NCI-H1930 (cell line): ENCODE results near the gene OR2T3.
"Not testable (repeated sequence)": the region's sequence is repeated elsewhere in the genome, so short reads cannot be mapped to it uniquely, and the experiment has no call there.

Experiments
- DNase-seq, 2 experiments: peaks; one replicate each; lab custom pipeline; 2025; lab: John Stamatoyannopoulos, UW

Gene OR2T3, protein sequence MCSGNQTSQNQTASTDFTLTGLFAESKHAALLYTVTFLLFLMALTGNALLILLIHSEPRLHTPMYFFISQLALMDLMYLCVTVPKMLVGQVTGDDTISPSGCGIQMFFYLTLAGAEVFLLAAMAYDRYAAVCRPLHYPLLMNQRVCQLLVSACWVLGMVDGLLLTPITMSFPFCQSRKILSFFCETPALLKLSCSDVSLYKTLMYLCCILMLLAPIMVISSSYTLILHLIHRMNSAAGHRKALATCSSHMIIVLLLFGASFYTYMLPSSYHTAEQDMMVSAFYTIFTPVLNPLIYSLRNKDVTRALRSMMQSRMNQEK

GRCh38 chr1:248473051-248473450 lies at the start of gene OR2T3:
TSS of gene OR2T3 (plus strand) at chr1:248473351. CDS start at chr1:248473351, 0 bp downstream.
- DNase-seq: not testable (repeated sequence)

DNA sequence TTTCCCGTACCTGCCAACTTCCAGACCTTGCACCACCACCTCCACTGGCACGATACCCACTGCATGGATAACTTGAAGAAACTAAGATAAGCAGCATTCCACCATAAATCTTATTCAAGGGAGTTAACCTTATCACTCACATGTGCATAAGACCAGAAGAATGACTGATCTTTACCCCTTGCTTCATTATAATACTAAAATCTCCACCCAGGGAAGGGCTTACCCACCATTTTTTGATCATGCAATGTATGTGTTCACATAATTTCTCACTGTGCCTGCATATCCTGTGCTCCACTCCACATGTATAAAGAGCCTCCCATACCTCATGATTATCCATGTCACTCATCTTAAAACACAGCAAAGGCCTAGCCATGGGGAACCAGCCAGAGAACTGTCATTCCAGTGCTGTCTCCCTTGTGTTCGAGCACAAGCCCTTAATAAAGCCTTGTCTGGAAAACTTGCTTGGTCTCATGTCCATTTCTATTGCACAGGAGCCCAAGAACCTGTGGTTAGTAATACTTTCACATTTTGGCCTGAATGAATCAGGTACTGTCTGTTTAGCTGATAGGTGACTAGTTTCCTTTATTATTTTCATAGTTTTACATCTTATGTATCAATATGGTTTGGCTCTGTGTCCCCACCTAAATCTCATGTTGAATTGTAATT lies 45.5 kb upstream of the OR2T3 start:
- DNase-seq: not testable (repeated sequence)

GRCh38 chr1:248428192-248428533 lies 45.0 kb upstream of the OR2T3 start:
- not testable (repeated sequence) for DNase-seq

DNA sequence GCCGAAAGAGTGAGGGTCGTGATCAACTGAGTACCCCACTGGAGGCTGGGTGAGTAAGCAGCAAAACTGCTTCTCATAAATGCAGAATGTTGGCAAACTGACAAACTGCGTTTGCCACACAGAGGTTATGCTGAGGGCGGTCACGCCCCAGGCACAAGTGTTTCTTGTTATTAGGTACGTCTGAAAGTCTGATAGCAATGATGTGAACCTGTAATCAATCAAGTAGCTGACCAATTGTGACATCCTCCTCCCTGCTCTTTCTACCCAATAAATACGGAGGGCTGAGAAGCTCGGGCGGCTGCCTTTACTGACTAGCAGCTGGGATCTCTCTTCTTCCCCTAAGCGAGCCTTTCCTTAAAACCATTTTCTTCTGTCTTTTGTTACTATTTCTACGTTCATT lies 41.5 kb upstream of the OR2T3 start:
- not testable (repeated sequence) for DNase-seq

DNA sequence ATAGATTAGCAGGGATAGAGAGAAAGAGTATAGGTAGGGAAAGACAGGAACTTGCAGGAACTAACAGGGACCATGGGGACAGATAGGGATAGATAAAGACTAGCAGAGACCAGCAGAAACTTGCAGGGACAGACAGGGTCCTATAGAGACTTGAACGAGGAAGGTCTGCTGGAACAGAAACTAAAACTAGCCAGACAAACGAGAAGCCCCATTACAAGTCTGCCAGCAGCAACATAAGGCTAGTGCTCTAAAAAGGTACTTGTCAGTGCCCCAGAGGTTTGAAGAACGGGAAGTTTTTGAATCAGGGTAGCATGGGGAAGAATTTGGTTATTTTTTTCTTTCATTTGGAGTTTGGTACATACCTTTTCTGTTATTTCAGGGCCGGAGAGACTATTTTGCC lies 41.0 kb upstream of the OR2T3 start:
- not testable (repeated sequence) for DNase-seq

- DNase-seq: not testable (repeated sequence)
Measured at GRCh38 chr1:248433811-248434415, 39.2 kb upstream of the OR2T3 start.

GRCh38 chr1:248434913-248435312 lies 38.2 kb upstream of the OR2T3 start:
- DNase-seq: not testable (repeated sequence)

GRCh38 chr1:248436303-248436702 lies 36.8 kb upstream of the OR2T3 start:
- DNase-seq: not testable (repeated sequence)

GRCh38 chr1:248438668-248439067 lies 34.5 kb upstream of the OR2T3 start:
- not testable (repeated sequence) for DNase-seq

- not testable (repeated sequence) for DNase-seq
Measured at GRCh38 chr1:248439283-248439682, 33.9 kb upstream of the OR2T3 start.

DNA sequence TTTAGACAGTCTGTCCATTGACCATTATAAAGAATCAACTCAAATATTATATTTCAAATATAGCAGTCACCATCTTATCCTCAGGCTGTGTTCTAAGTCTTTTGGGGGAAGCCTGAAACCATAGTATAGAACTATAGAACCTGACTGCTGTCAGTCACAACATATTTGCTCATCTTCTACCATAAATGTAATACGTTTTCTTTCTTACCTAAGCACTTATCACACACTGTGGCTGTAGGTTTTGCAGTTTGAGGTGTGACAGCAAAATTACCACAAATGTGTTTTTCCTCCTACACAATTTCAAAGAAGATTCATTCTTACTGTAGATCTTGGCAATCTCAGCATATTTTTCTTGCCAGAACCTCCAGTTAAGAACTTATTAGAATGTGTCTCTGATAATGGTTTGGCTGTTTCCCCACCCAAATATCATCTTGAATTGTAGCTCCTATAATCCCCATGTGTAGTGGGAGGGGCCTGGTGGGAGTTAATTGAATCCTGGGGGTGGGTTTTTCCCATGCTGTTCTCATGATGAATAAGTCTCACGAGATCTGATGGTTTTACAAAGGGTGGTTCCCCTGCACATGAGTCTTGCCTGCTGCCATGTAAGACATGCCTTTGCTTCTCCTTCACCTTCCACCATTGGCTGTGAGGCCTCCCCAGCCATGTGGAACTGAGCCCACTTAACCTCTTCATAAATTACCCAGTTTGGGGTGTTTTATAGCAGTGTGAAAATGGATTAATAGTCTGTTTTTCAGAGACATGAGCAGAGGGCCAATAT lies 30.5 kb upstream of the OR2T3 start:
- not testable (repeated sequence) for DNase-seq

DNA sequence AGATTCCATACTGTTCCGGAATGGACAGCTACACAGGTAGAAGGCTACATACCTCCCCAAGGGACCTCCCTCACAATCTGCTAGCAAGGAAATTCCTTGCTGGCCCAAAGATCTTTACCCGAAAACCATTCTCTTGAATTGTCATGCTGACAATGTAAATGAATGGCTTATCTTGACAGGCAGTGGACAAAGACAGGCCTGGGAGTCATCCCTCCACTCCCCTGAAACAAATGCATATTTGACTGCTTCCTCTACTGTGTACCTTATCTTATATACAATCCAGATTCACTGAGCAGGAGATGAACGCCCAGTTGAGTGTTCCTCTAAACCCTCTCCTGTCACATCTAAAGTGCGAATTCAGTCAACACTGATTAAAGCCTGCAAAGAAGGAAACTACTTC lies 28.5 kb upstream of the OR2T3 start:
- DNase-seq: not testable (repeated sequence)

DNA sequence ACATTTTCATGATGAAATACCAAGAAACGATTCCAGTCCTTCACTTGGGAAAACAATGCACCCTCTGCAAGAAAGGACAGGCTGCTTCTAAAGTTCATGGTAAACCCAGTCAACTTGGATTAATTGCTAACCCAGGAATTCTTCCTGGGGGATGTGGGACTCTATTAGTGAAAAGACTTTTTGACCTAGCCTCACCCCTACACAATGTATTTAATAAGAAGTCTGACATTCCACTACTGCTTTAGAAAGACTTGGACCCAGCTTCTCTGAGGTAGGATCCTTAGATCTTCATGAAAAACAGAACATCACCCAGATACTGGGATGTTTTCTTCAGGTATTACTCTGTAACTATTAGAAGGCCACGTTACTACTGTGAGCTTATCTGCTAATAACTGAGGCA lies 27.8 kb upstream of the OR2T3 start, which contains the start of gene OR2T2:
OR2T2 (plus strand) TSS at position 239 of the 400 bp plus-strand sequence. CDS start 7,161 bp downstream, outside the sequence.
- DNase-seq: not testable (repeated sequence)

DNA sequence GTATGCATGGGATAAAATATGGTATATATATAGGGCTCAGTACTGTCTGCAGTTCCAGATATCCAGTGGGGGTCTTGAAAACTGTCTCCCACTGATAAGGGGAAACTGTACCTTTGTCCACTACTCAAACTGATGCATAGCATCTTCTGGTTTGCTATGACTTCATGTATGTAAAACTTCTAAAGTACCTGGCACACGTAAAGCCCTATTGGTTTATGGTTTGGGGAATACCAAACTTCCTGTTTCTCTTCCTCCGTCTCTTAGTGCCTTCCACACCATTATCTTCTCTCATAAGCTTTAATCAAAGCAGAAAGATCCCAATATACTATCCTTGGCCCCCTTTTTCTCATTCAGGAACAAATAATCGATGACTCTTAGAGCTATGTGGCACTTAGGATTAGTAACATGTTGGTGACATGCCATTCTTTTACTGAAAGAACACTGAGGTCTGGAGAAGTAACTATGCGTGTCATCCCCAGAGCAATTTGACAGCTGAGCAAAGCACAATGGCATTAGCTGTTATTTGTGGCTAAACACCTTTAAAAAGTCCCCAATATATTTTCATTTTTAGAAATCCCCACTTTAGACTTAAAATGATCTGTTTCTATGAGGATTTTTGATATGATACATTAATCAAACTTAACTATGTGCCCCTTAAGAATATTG lies 24.6 kb upstream of the OR2T3 start:
- DNase-seq: not testable (repeated sequence)

- not testable (repeated sequence) for DNase-seq
Measured at GRCh38 chr1:248449821-248450465, 23.2 kb upstream of the OR2T3 start.

DNA sequence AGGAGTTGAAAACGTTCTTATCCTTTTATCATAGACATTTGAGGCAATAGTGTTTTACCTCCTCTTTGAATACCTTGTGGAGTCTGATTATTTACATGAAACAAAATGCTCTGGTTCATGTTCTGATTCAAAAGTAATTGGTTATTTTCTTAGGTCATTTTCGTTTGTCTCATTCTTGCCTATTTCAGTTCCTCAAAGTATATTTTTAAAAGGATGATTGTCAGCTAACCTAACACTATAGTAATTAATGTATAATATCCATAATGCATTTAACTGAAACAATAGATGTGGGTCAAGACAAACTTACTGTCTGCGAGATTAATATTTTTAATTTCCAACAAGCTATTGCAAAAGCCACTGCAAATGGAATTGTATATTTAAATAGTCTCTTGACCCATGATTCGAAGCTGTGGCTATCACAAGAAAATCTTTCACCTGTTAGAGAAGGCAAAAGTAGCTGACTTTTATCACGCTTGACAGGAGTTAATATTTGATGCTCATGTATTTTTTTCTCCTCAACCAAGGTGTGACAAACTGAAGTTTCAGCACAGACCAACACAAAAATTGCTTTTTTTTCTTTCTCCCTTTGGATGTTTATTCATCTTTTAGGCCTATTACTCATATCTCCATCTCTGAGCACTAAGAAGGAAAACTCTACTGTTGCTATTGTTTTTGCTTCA lies 22.5 kb upstream of the OR2T3 start:
- not testable (repeated sequence) for DNase-seq

GRCh38 chr1:248453619-248454018 lies 19.5 kb upstream of the OR2T3 start:
- DNase-seq: not testable (repeated sequence)

- not testable (repeated sequence) for DNase-seq
Measured at GRCh38 chr1:248455045-248455444, 18.1 kb upstream of the OR2T3 start.

GRCh38 chr1:248456635-248457034 lies 16.5 kb upstream of the OR2T3 start:
- not testable (repeated sequence) for DNase-seq

- DNase-seq: not testable (repeated sequence)
Measured at GRCh38 chr1:248459117-248459516, 14.0 kb upstream of the OR2T3 start.
